Transverse colon (tissue), 4 donors: Measurements from ENCODE around the gene SYTL4.

Experiments
- CTCF ChIP-seq, 5 experiments: fragments of 200-600 bp in 3 of 5; fragments of 450-650 bp in 2 of 5; sonication (generic) in 3 of 5; IDR thresholded peaks; 1 replicate in 2 of 5; 2 replicates in 3 of 5; pipeline ENCODE4 v1.5.1; 2016 to 2017; ENCODE audit warnings: antibody characterized with exemption in 5 of 5, inconsistent platforms in 3 of 5, mild to moderate bottlenecking in 2 of 5, moderate library complexity in 1 of 5
- EP300 ChIP-seq: sonication (generic); formaldehyde crosslinking; IDR thresholded peaks from one replicate; pipeline ENCODE4 v1.6.1; 2017; ENCODE audit warnings: antibody characterized with exemption, low read depth
- POLR2A ChIP-seq: fragments of 450-650 bp; IDR thresholded peaks from one replicate; pipeline ENCODE4 v1.6.1; 2016; ENCODE audit warnings: antibody characterized with exemption, mild to moderate bottlenecking, moderate library complexity
- POLR2AphosphoS5 ChIP-seq, 3 donors: sonication (generic); formaldehyde crosslinking; IDR thresholded peaks; one replicate each; pipeline ENCODE4 v1.6.1; 2016; ENCODE audit warnings: antibody characterized with exemption in 3 of 3

- TF ChIP-seq CTCF (IDR thresholded peaks at IDR 0.05), result no peak
- no peak for TF ChIP-seq POLR2A
- no peak for TF ChIP-seq EP300
- peak in 1 of 3 donors; percentile 20 for TF ChIP-seq POLR2AphosphoS5 (IDR thresholded peaks at IDR 0.05)
Measured at GRCh38 chrX:100658941-100659381, 73.0 kb downstream of the SYTL4 start.
